ENCODE results near the gene EYS. TPM values are rescaled to one million over a fixed set of nuclear protein-coding genes. Genes with fewer than 3 reads are reported as not detected.
"Not testable (repeated sequence)": the region's sequence is repeated elsewhere in the genome, so short reads cannot be mapped to it uniquely, and the experiment has no call there.

EYS gene
- polyA plus RNA-seq, 1 experiment: not detected

- H3K9me3 ChIP-seq (ENCODE audit: control insufficient read depth, insufficient read depth, low read length): no peaks in the 10 kb centered on the region
- H3K27me3 ChIP-seq (ENCODE audit: control insufficient read depth, insufficient read depth, low read length): no peaks in the 10 kb centered on the region
- ChIA-PET POLR2A (no interaction called here), CTCF (interaction anchor here (0.5 to 3.6 kb wide), 47 partner anchors 10 to 528 kb away, joined by 3 to 72 read pairs (median 4); no protein-coding TSS in a partner anchor)
- no peak overlapping the region for H3K4me3 ChIP-seq (ENCODE audit: low read depth, low read length)
- no peak for DNase-seq (ENCODE audit: low read depth, low spot score)
- TF ChIP-seq CTCF (IDR thresholded peaks at IDR 0.05; ENCODE audit: low read depth, low read length): peak; percentile 78
- no peak overlapping the region for H3K27ac ChIP-seq (ENCODE audit: low read depth, low read length)
Observed at GRCh38 chr6:63802606-63803206, 1904.3 kb downstream of the EYS start.

GRCh38 chr6:63800386-63800785, 1906.6 kb downstream of the EYS start:
- POLR2A ChIA-PET; DNase-seq (ENCODE audit: low read depth, low spot score); H3K27me3 ChIP-seq (ENCODE audit: control insufficient read depth, insufficient read depth, low read length); H3K9me3 ChIP-seq (ENCODE audit: control insufficient read depth, insufficient read depth, low read length); H3K4me3 ChIP-seq (ENCODE audit: low read depth, low read length); H3K27ac ChIP-seq (ENCODE audit: low read depth, low read length): not testable (repeated sequence)
- CTCF ChIA-PET: interaction anchor here (1.4 to 3.5 kb wide), 3 partner anchors 13 to 448 kb away, joined by 3 to 72 read pairs (median 28); no protein-coding TSS in a partner anchor

DNA sequence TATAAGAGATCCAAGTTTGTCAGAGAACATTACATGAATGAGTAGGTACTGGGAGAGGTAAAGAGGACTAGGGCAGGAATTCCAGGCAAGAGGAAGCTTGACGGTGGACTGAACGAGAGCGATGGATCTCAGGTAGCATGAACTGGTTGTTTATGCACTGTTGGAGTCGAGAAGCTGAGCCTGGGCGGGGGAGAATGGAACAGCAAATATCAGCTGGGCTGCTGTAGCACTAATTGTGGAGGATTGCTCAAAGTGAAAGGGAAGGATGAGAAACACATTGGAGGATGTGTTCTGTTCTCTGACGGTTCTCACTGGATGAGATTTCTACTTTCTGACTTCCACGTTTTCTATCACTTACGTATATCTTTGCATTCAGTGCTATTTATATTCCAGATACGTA, 1907.2 kb downstream of the EYS start:
- Histone ChIP-seq H3K27me3 (ENCODE audit: control insufficient read depth, insufficient read depth, low read length) (no peaks in the 10 kb centered on the region), H3K4me3 (ENCODE audit: low read depth, low read length) (no peak overlapping the region), H3K27ac (ENCODE audit: low read depth, low read length) (no peak overlapping the region), H3K9me3 (ENCODE audit: control insufficient read depth, insufficient read depth, low read length) (no peaks in the 10 kb centered on the region)
- ChIA-PET POLR2A (no interaction called here), CTCF (interaction anchor here (1.4 to 2.5 kb wide), 2 partner anchors 226 to 447 kb away, joined by 3 to 12 read pairs; no protein-coding TSS in a partner anchor)
- no peak for DNase-seq (ENCODE audit: low read depth, low spot score)
- no peak for TF ChIP-seq CTCF (IDR thresholded peaks at IDR 0.05; ENCODE audit: low read depth, low read length)

DNA sequence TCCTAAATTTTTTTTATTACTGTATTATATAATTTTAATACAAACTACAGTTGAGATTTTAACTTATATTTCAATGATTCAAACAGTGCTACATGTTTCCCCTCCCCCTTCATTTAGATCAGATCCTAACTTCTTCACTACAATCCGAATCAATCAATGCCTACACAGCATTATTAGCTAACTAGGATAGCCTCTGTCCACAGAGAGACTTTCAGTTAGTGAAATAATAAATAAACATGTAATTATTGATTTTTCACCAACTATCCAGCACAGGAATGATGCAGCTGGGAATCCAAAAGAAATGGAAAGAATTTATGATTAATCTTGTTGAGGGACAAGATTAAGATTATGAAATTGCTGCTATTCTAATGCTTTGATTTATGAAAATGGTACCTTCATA, 1907.7 kb downstream of the EYS start:
- no peak overlapping the region for H3K4me3 ChIP-seq (ENCODE audit: low read depth, low read length)
- ChIA-PET POLR2A (no interaction called here), CTCF (interaction anchor here (2.5 kb wide), 1 partner anchor 447 kb away, joined by 12 read pairs; no protein-coding TSS in a partner anchor)
- H3K27ac ChIP-seq (ENCODE audit: low read depth, low read length): no peak overlapping the region
- no peak for DNase-seq (ENCODE audit: low read depth, low spot score)
- H3K27me3 ChIP-seq (ENCODE audit: control insufficient read depth, insufficient read depth, low read length): no peaks in the 10 kb centered on the region
- TF ChIP-seq CTCF (IDR thresholded peaks at IDR 0.05; ENCODE audit: low read depth, low read length): no peak
- H3K9me3 ChIP-seq (ENCODE audit: control insufficient read depth, insufficient read depth, low read length): no peaks in the 10 kb centered on the region

GRCh38 chr6:63798378-63798777, 1908.6 kb downstream of the EYS start:
- no peak for DNase-seq (ENCODE audit: low read depth, low spot score)
- no peaks in the 10 kb centered on the region for H3K9me3 ChIP-seq (ENCODE audit: control insufficient read depth, insufficient read depth, low read length)
- no peak overlapping the region for H3K4me3 ChIP-seq (ENCODE audit: low read depth, low read length)
- TF ChIP-seq CTCF (IDR thresholded peaks at IDR 0.05; ENCODE audit: low read depth, low read length): no peak
- H3K27ac ChIP-seq (ENCODE audit: low read depth, low read length): no peak overlapping the region
- CTCF ChIA-PET: interaction anchor here (0.6 to 2.5 kb wide), 2 partner anchors 34 to 446 kb away, joined by 4 to 12 read pairs; no protein-coding TSS in a partner anchor
- H3K27me3 ChIP-seq (ENCODE audit: control insufficient read depth, insufficient read depth, low read length): no peaks in the 10 kb centered on the region
- POLR2A ChIA-PET: no interaction called here

All from AG04450 (cell line).